ENCODE results near the gene CERS6.

Gene CERS6

DNA sequence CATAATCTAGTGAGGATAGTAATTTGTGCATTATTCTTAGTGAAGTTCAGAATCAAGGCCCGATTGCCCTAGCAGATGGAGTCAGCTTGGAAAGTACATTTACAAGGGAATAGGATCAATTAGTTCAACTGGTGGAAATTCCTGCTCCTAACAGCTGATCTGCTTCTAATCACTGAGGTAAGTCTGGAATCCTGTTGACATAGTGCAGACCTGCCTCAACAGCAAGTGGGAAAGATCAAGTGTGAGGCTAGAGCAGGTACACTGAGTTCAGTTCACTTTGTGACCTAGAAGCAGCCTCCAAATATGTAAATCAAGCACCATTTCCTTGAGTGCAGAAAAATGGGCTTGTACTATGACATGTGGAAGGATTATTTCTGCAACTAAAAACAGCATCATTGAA, 235.1 kb downstream of the CERS6 start:
- no peak overlapping the region for H3K4me3 ChIP-seq (ENCODE audit: low read length)
- no peaks in the 10 kb centered on the region for H3K36me3 ChIP-seq (ENCODE audit: control insufficient read depth, low read depth, low read length)
- H3K27me3 ChIP-seq (ENCODE audit: control insufficient read depth, insufficient read depth, low read length), result no peaks in the 10 kb centered on the region
- H3K27ac ChIP-seq (ENCODE audit: low read length), result no peak overlapping the region
- no peaks in the 10 kb centered on the region for H3K4me1 ChIP-seq (ENCODE audit: control insufficient read depth, low read depth, low read length)
- H3K9me3 ChIP-seq (ENCODE audit: control insufficient read depth, low read depth, low read length), result no peaks in the 10 kb centered on the region
- H3K9ac ChIP-seq (ENCODE audit: low read length), result no peak overlapping the region

GRCh38 chr2:168692132-168692744, 236.2 kb downstream of the CERS6 start:
- H3K9ac ChIP-seq (ENCODE audit: low read length), result no peak overlapping the region
- H3K27ac ChIP-seq (ENCODE audit: low read length), result no peak overlapping the region
- H3K27me3 ChIP-seq (ENCODE audit: control insufficient read depth, insufficient read depth, low read length), result no peaks in the 10 kb centered on the region
- no peak overlapping the region for H3K4me3 ChIP-seq (ENCODE audit: low read length)
- H3K4me1 ChIP-seq (ENCODE audit: control insufficient read depth, low read depth, low read length), result no peaks in the 10 kb centered on the region
- no peaks in the 10 kb centered on the region for H3K9me3 ChIP-seq (ENCODE audit: control insufficient read depth, low read depth, low read length)
- H3K36me3 ChIP-seq (ENCODE audit: control insufficient read depth, low read depth, low read length), result no peaks in the 10 kb centered on the region

DNA sequence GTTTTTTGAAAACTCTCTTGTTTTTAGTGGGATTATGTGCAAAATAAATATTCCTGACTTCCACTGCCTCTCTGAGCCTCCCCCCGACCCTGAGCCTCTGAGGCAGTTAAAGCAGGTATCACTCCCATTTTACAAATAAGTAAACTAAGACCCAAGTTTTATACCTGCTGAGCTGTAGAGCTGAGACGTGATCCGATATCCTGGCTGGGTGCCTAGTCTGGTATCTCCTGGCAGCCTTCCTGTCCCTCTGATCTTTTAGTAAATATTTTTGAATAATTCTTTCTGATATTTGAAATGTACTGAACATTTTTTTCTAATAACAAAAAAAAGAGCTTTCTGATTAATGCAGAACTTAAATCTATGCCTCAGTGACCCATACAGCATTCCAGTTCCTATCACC, 238.1 kb downstream of the CERS6 start:
- no peaks in the 10 kb centered on the region for H3K27me3 ChIP-seq (ENCODE audit: control insufficient read depth, insufficient read depth, low read length)
- no peaks in the 10 kb centered on the region for H3K9me3 ChIP-seq (ENCODE audit: control insufficient read depth, low read depth, low read length)
- no peak overlapping the region for H3K9ac ChIP-seq (ENCODE audit: low read length)
- no peak overlapping the region for H3K27ac ChIP-seq (ENCODE audit: low read length)
- H3K36me3 ChIP-seq (ENCODE audit: control insufficient read depth, low read depth, low read length), result no peaks in the 10 kb centered on the region
- no peaks in the 10 kb centered on the region for H3K4me1 ChIP-seq (ENCODE audit: control insufficient read depth, low read depth, low read length)
- no peak overlapping the region for H3K4me3 ChIP-seq (ENCODE audit: low read length)

DNA sequence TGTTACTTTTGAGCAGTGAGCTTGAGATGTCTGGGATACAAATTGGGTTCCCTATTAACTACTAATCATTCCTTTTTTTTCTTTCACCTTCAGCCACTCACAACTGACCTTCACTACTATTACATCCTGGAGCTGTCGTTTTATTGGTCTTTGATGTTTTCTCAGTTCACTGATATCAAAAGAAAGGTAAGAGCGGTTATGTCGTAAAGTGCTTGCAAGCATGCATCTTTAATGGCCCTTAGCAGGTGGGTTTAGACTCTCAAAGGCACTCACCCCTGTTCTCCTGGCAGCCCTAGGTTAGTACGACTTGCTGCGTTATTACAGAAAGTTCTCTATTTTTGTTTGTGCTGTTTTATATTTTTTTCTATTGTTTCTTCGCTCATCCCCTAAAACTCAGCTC, 238.8 kb downstream of the CERS6 start:
- Histone ChIP-seq H3K4me3 (ENCODE audit: low read length) (no peak overlapping the region), H3K27ac (ENCODE audit: low read length) (no peak overlapping the region), H3K4me1 (ENCODE audit: control insufficient read depth, low read depth, low read length) (no peaks in the 10 kb centered on the region), H3K36me3 (ENCODE audit: control insufficient read depth, low read depth, low read length) (no peaks in the 10 kb centered on the region), H3K9me3 (ENCODE audit: control insufficient read depth, low read depth, low read length) (no peaks in the 10 kb centered on the region), H3K9ac (ENCODE audit: low read length) (no peak overlapping the region), H3K27me3 (ENCODE audit: control insufficient read depth, insufficient read depth, low read length) (no peaks in the 10 kb centered on the region)

- no peak overlapping the region for H3K27ac ChIP-seq (ENCODE audit: low read length)
- no peak overlapping the region for H3K4me3 ChIP-seq (ENCODE audit: low read length)
- no peaks in the 10 kb centered on the region for H3K27me3 ChIP-seq (ENCODE audit: control insufficient read depth, insufficient read depth, low read length)
- no peak overlapping the region for H3K9ac ChIP-seq (ENCODE audit: low read length)
- H3K4me1 ChIP-seq (ENCODE audit: control insufficient read depth, low read depth, low read length), result no peaks in the 10 kb centered on the region
- no peaks in the 10 kb centered on the region for H3K36me3 ChIP-seq (ENCODE audit: control insufficient read depth, low read depth, low read length)
- H3K9me3 ChIP-seq (ENCODE audit: control insufficient read depth, low read depth, low read length), result no peaks in the 10 kb centered on the region
These were observed 241.6 kb downstream of the CERS6 start for GRCh38 chr2:168697668-168698121.

DNA sequence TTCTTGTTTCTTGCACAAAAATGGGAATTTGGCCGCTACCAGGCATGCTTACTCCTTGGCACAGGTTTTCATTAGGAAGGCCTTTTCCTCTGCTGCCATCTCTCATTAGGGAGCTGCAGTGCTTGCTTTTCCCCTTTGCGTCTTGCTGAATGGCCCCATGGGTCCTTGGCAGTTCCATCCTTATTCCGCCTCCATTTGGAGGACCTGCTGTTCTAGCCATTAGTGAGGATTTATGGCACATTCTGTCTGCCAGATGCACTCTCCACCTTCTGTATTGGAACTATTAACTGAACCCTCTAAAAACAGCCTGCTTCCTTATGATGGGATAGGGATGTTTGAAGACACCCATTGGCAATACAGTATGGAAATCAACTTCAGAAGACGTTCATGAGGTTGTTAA, 242.9 kb downstream of the CERS6 start:
- Histone ChIP-seq H3K27ac (ENCODE audit: low read length) (no peak overlapping the region), H3K4me3 (ENCODE audit: low read length) (no peak overlapping the region), H3K9me3 (ENCODE audit: control insufficient read depth, low read depth, low read length) (no peaks in the 10 kb centered on the region), H3K4me1 (ENCODE audit: control insufficient read depth, low read depth, low read length) (no peaks in the 10 kb centered on the region), H3K36me3 (ENCODE audit: control insufficient read depth, low read depth, low read length) (no peaks in the 10 kb centered on the region), H3K27me3 (ENCODE audit: control insufficient read depth, insufficient read depth, low read length) (no peaks in the 10 kb centered on the region), H3K9ac (ENCODE audit: low read length) (no peak overlapping the region)

DNA sequence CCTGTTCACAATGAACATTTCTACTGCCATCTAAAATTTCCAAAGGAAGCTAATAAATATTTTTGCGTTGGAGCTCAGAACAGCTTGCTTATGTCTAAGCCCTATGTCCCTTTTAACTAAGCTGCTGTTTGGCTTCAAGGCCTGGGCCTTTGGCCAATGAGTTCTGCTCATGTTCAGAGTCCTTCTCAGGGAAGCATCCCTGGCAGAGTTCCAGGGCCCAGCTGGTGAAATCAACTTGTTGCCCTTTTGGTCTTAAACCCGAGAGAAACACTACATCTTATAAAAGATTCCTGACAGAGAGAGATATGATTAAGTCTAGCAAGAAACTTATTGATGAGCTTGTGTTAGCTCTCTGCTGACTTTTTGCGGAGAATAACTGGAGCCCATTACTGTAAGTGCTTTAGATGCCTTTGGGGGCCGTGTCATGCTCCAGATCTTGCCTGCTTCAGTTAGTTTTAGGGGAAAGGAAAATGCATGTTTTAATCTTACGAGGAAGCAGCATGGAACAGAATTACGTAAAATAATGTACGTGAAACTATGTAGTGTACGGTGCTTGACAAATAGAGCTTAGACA, 243.9 kb downstream of the CERS6 start:
- H3K27ac ChIP-seq (ENCODE audit: low read length), result no peak overlapping the region
- H3K4me3 ChIP-seq (ENCODE audit: low read length), result no peak overlapping the region
- H3K4me1 ChIP-seq (ENCODE audit: control insufficient read depth, low read depth, low read length), result no peaks in the 10 kb centered on the region
- no peaks in the 10 kb centered on the region for H3K36me3 ChIP-seq (ENCODE audit: control insufficient read depth, low read depth, low read length)
- H3K9ac ChIP-seq (ENCODE audit: low read length), result no peak overlapping the region
- H3K27me3 ChIP-seq (ENCODE audit: control insufficient read depth, insufficient read depth, low read length), result no peaks in the 10 kb centered on the region
- H3K9me3 ChIP-seq (ENCODE audit: control insufficient read depth, low read depth, low read length), result no peaks in the 10 kb centered on the region

DNA sequence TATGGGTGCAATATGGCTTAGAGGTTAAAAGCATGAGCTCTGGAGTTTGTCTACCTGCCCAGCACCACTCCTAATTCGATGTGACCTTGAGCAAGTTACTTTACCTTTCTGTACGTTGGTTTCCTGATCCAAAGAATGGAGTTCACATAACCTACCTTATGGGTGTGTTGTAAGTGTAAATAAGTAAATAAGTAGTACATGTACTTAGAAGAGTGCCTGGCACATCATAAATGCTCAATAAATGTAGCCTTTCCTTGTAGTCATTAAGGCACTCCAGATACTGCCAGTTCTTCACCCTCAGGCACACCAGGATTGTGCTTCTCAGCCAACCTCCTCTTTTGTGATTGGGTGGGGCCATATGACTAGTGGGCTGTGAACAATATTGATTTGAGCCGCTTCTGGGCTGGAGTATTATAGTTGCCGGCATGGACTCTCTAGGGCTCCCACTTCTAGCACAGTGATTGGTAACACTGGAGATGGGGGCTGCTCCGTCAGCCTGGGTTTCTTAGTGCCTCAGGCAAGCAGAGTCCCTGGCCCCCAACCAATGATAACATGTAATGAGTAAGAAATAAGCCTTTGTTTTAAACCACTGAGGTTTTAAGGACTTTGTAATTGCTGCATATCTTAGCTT, 244.7 kb downstream of the CERS6 start:
- Histone ChIP-seq H3K36me3 (ENCODE audit: control insufficient read depth, low read depth, low read length) (no peaks in the 10 kb centered on the region), H3K9ac (ENCODE audit: low read length) (no peak overlapping the region), H3K27me3 (ENCODE audit: control insufficient read depth, insufficient read depth, low read length) (no peaks in the 10 kb centered on the region), H3K4me3 (ENCODE audit: low read length) (no peak overlapping the region), H3K4me1 (ENCODE audit: control insufficient read depth, low read depth, low read length) (no peaks in the 10 kb centered on the region), H3K27ac (ENCODE audit: low read length) (no peak overlapping the region), H3K9me3 (ENCODE audit: control insufficient read depth, low read depth, low read length) (no peaks in the 10 kb centered on the region)

- no peak overlapping the region for H3K9ac ChIP-seq (ENCODE audit: low read length)
- no peaks in the 10 kb centered on the region for H3K4me1 ChIP-seq (ENCODE audit: control insufficient read depth, low read depth, low read length)
- no peak overlapping the region for H3K27ac ChIP-seq (ENCODE audit: low read length)
- H3K9me3 ChIP-seq (ENCODE audit: control insufficient read depth, low read depth, low read length), result no peaks in the 10 kb centered on the region
- no peaks in the 10 kb centered on the region for H3K27me3 ChIP-seq (ENCODE audit: control insufficient read depth, insufficient read depth, low read length)
- H3K4me3 ChIP-seq (ENCODE audit: low read length), result no peak overlapping the region
- H3K36me3 ChIP-seq (ENCODE audit: control insufficient read depth, low read depth, low read length), result no peaks in the 10 kb centered on the region
These were observed 246.5 kb downstream of the CERS6 start for GRCh38 chr2:168702579-168702978.

GRCh38 chr2:168703926-168704325, 247.9 kb downstream of the CERS6 start:
- Histone ChIP-seq H3K4me3 (ENCODE audit: low read length) (no peak overlapping the region), H3K9ac (ENCODE audit: low read length) (no peak overlapping the region), H3K36me3 (ENCODE audit: control insufficient read depth, low read depth, low read length) (no peaks in the 10 kb centered on the region), H3K4me1 (ENCODE audit: control insufficient read depth, low read depth, low read length) (no peaks in the 10 kb centered on the region), H3K27me3 (ENCODE audit: control insufficient read depth, insufficient read depth, low read length) (no peaks in the 10 kb centered on the region), H3K27ac (ENCODE audit: low read length) (no peak overlapping the region), H3K9me3 (ENCODE audit: control insufficient read depth, low read depth, low read length) (no peaks in the 10 kb centered on the region)

- H3K9ac ChIP-seq (ENCODE audit: low read length), result no peak overlapping the region
- H3K4me3 ChIP-seq (ENCODE audit: low read length), result no peak overlapping the region
- no peaks in the 10 kb centered on the region for H3K27me3 ChIP-seq (ENCODE audit: control insufficient read depth, insufficient read depth, low read length)
- H3K4me1 ChIP-seq (ENCODE audit: control insufficient read depth, low read depth, low read length), result no peaks in the 10 kb centered on the region
- no peak overlapping the region for H3K27ac ChIP-seq (ENCODE audit: low read length)
- H3K9me3 ChIP-seq (ENCODE audit: control insufficient read depth, low read depth, low read length), result no peaks in the 10 kb centered on the region
- H3K36me3 ChIP-seq (ENCODE audit: control insufficient read depth, low read depth, low read length), result no peaks in the 10 kb centered on the region
These were observed 249.7 kb downstream of the CERS6 start for GRCh38 chr2:168705534-168706470.

All from iPS-18a (cell line).